Liver (tissue), 9 donors: ENCODE results near the gene IFRD1. TPM values are rescaled to one million over a fixed set of nuclear protein-coding genes. Genes with fewer than 3 reads are reported as not detected.

Experiments
- DNase-seq: peaks from one replicate; pipeline ENCODE4 v3.0.0-alpha.2; 2017; ENCODE audit warnings: low spot score
- H3K27ac ChIP-seq, 2 donors: one replicate each; pipeline ENCODE4 v1.7.0; 2013; ENCODE audit warnings: inconsistent platforms in 2 of 2, low read length in 2 of 2, control low read depth in 1 of 2, low read depth in 1 of 2, mild to moderate bottlenecking in 1 of 2
- H3K27me3 ChIP-seq, 4 donors: one replicate each; pipeline versions ENCODE4 v1.6.1 to v1.7.0; 2013; ENCODE audit warnings: low read length in 3 of 4, inconsistent platforms in 1 of 4, mild to moderate bottlenecking in 1 of 4, moderate library complexity in 1 of 4; ENCODE audit not compliant: control insufficient read depth in 4 of 4, insufficient read depth in 4 of 4
- H3K36me3 ChIP-seq, 4 donors: one replicate each; pipeline versions ENCODE4 v1.6.1 to v1.7.0; 2013; ENCODE audit warnings: low read length in 3 of 4, mild to moderate bottlenecking in 3 of 4, low read depth in 1 of 4, moderate library complexity in 1 of 4; ENCODE audit not compliant: control insufficient read depth in 4 of 4, insufficient read depth in 3 of 4
- H3K4me1 ChIP-seq, 4 donors: one replicate each; pipeline versions ENCODE4 v1.6.1 to v1.7.0; 2013; ENCODE audit warnings: low read length in 3 of 4, mild to moderate bottlenecking in 3 of 4, moderate library complexity in 1 of 4; ENCODE audit not compliant: control insufficient read depth in 4 of 4, insufficient read depth in 4 of 4
- H3K4me3 ChIP-seq, 3 donors: one replicate each; pipeline versions ENCODE4 v1.6.1 to v1.7.0; 2013; ENCODE audit warnings: low read length in 3 of 3, control low read depth in 1 of 3, low read depth in 1 of 3, mild to moderate bottlenecking in 1 of 3
- H3K9ac ChIP-seq, 2 donors: one replicate each; pipeline ENCODE4 v1.7.0; 2013; ENCODE audit warnings: low read length in 2 of 2, mild to moderate bottlenecking in 2 of 2, moderate library complexity in 2 of 2, control low read depth in 1 of 2, low read depth in 1 of 2
- H3K9me3 ChIP-seq, 4 donors: one replicate each; pipeline versions ENCODE4 v1.6.1 to v1.7.0; 2013; ENCODE audit warnings: low read length in 3 of 4; ENCODE audit not compliant: control insufficient read depth in 4 of 4
- FOXA1 ChIP-seq: IDR thresholded peaks from 2 replicates; pipeline ENCODE4 v1.6.1; 2016; ENCODE audit warnings: antibody characterized with exemption
- GABPA ChIP-seq, 2 donors: IDR thresholded peaks in 1 of 2; conservative IDR thresholded peaks in 1 of 2; 2 replicates each; pipeline ENCODE4 v1.6.1; 2016; ENCODE audit warnings: antibody characterized with exemption in 2 of 2, mild to moderate bottlenecking in 1 of 2, moderate library complexity in 1 of 2
- HNF4A ChIP-seq, 2 donors: conservative IDR thresholded peaks; 2 replicates each; pipeline ENCODE4 v1.6.1; 2016; ENCODE audit warnings: antibody characterized with exemption in 2 of 2, mild to moderate bottlenecking in 2 of 2
- NR2F2 ChIP-seq: IDR thresholded peaks from 2 replicates; pipeline ENCODE4 v1.6.1; 2016; ENCODE audit warnings: antibody characterized with exemption
- RAD21 ChIP-seq, 2 donors: IDR thresholded peaks; 2 replicates each; pipeline ENCODE4 v1.6.1; 2016; ENCODE audit warnings: antibody characterized with exemption in 2 of 2, mild to moderate bottlenecking in 2 of 2
- RXRA ChIP-seq, 2 donors: IDR thresholded peaks; 2 replicates each; pipeline ENCODE4 v1.6.1; 2017 to 2018; ENCODE audit warnings: antibody characterized with exemption in 2 of 2, mild to moderate bottlenecking in 1 of 2
- SP1 ChIP-seq: IDR thresholded peaks from 2 replicates; pipeline ENCODE4 v1.6.1; 2018; ENCODE audit warnings: antibody characterized with exemption, mild to moderate bottlenecking
- TAF1 ChIP-seq: conservative IDR thresholded peaks from 2 replicates; pipeline ENCODE4 v1.6.1; 2016; ENCODE audit warnings: antibody characterized with exemption, mild to moderate bottlenecking
- YY1 ChIP-seq: IDR thresholded peaks from 2 replicates; pipeline ENCODE4 v1.6.1; 2016; ENCODE audit warnings: antibody characterized with exemption, mild to moderate bottlenecking
- WGBS: extraction: QIAGEN DNeasy Blood & Tissue Kit; methylation state at CpG from one replicate; pipeline ENCODE4 v1.1.7; 2013; 5-methylcytosine and 5-hydroxymethylcytosine counted together
- polyA plus RNA-seq, 2 donors: library from polyadenylated mRNA; stranded (reverse) in 1 of 2; unstranded in 1 of 2; fragments of 200-250 nt in 1 of 2; fragments of >200 nt in 1 of 2; fragmentation: Nextera tagmentation in 1 of 2; extraction: Ambion mirVana in 1 of 2; gene quantifications; one replicate each; pipeline versions ENCODE4 v1.2.1 to v1.2.3, GENCODE V29; 2013 to 2015
- total RNA-seq, 2 donors: library from RNA; depleted of rRNA; stranded (reverse); fragments of >200 nt; gene quantifications; one replicate each; pipeline ENCODE4 v1.2.3, GENCODE V29; 2014
- TF ChIP-seq, protein P1 (sequence below): IDR thresholded peaks from 2 replicates; pipeline ENCODE4 v1.6.1; 2016; ENCODE audit warnings: antibody characterized with exemption
- TF ChIP-seq, protein P2 (sequence below): IDR thresholded peaks from 2 replicates; pipeline ENCODE4 v1.6.1; 2016; ENCODE audit warnings: antibody characterized with exemption
- TF ChIP-seq, protein P3 (sequence below): fragments of 150-350 bp; IDR thresholded peaks from 2 replicates; pipeline ENCODE4 v1.5.1; 2017; ENCODE audit warnings: improper control_type of control experiment, low read depth, low read length; ENCODE audit not compliant: missing input control
- TF ChIP-seq, protein P4 (sequence below): IDR thresholded peaks from 2 replicates; pipeline ENCODE4 v1.6.1; 2016; ENCODE audit warnings: antibody characterized with exemption
- donor health status: healthy.
- donor health status: healthy.
- donor health status: healthy.
- donor health status: healthy.
- donor health status: healthy.

The IFRD1 gene
- total and polyA plus RNA-seq, 4 donors, result 7.7 to 35.6 (median 21.1) TPM

DNA sequence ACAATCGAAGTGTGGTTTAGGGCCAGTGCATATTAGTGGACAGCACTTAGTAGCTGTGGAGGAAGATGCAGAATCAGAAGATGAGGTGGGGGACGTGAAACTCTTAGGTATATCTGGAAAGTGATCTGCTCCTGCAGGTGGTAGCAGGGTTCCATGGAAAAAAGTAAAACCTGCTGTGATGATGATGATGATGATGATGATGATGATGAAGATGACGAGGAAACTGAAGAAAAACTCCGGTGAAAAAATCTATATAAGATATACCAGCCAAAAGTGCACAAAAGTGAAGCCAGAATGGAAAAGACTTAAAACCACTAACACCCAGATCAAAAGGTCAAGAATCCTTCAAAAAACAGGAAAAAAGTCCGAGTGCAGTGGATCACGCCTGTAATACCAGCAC lies 70.5 kb downstream of the IFRD1 start:
- WGBS, result 83% methylated on average over 6 of the region's 6 CpGs
- no peaks in the 10 kb centered on the region for H3K9me3 ChIP-seq
- H3K4me1 ChIP-seq, result no peaks in the 10 kb centered on the region
- no peak overlapping the region for H3K27ac ChIP-seq
- H3K36me3 ChIP-seq, result no peaks in the 10 kb centered on the region
- no peak for DNase-seq
- H3K4me3 ChIP-seq, result no peak overlapping the region
- peaks cover 0 to 10% (median 0%) of the 10 kb centered on the region in 4 donors for H3K27me3 ChIP-seq
- no peak overlapping the region for H3K9ac ChIP-seq
- TF ChIP-seq, protein P1, sequence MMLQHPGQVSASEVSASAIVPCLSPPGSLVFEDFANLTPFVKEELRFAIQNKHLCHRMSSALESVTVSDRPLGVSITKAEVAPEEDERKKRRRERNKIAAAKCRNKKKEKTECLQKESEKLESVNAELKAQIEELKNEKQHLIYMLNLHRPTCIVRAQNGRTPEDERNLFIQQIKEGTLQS, result no peak
- TF ChIP-seq TAF1, result no peak
- TF ChIP-seq, protein P2, sequence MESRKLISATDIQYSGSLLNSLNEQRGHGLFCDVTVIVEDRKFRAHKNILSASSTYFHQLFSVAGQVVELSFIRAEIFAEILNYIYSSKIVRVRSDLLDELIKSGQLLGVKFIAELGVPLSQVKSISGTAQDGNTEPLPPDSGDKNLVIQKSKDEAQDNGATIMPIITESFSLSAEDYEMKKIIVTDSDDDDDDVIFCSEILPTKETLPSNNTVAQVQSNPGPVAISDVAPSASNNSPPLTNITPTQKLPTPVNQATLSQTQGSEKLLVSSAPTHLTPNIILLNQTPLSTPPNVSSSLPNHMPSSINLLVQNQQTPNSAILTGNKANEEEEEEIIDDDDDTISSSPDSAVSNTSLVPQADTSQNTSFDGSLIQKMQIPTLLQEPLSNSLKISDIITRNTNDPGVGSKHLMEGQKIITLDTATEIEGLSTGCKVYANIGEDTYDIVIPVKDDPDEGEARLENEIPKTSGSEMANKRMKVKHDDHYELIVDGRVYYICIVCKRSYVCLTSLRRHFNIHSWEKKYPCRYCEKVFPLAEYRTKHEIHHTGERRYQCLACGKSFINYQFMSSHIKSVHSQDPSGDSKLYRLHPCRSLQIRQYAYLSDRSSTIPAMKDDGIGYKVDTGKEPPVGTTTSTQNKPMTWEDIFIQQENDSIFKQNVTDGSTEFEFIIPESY, result no peak
- TF ChIP-seq SP1, result no peak

DNA sequence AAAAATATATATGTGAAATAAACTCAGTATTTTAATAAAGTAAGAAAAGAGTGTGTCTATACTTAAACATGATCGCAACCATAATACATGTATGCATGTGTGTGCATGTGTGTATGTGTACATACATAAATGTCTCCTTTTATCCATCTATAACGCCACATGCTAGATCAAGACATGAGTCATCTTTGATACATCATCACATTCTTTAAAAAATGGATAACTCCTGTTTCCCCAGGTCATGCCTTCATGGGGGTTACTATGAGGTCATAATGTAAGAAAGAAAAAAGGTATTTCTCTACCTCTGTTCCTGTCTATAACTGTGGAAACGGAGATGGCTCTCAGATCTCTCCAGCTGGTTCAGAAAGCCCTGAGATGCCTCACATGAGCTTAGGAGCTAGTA lies 71.7 kb downstream of the IFRD1 start:
- TF ChIP-seq YY1 (no peak), RAD21 (IDR thresholded peaks at IDR 0.05) (no peak), TAF1 (no peak), FOXA1 (no peak), NR2F2 (no peak), GABPA (IDR thresholded peaks at IDR 0.05 in 1 of 2, conservative IDR thresholded peaks at IDR 0.05 in 1 of 2) (no peak), HNF4A (conservative IDR thresholded peaks at IDR 0.05) (no peak), SP1 (no peak)
- TF ChIP-seq, protein P2, result no peak
- TF ChIP-seq, protein P3, sequence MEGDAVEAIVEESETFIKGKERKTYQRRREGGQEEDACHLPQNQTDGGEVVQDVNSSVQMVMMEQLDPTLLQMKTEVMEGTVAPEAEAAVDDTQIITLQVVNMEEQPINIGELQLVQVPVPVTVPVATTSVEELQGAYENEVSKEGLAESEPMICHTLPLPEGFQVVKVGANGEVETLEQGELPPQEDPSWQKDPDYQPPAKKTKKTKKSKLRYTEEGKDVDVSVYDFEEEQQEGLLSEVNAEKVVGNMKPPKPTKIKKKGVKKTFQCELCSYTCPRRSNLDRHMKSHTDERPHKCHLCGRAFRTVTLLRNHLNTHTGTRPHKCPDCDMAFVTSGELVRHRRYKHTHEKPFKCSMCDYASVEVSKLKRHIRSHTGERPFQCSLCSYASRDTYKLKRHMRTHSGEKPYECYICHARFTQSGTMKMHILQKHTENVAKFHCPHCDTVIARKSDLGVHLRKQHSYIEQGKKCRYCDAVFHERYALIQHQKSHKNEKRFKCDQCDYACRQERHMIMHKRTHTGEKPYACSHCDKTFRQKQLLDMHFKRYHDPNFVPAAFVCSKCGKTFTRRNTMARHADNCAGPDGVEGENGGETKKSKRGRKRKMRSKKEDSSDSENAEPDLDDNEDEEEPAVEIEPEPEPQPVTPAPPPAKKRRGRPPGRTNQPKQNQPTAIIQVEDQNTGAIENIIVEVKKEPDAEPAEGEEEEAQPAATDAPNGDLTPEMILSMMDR, result no peak
- Histone ChIP-seq H3K27me3 (peaks cover 0 to 14% (median 0%) of the 10 kb centered on the region in 4 donors), H3K9me3 (no peaks in the 10 kb centered on the region), H3K27ac (no peak overlapping the region), H3K4me3 (no peak overlapping the region), H3K9ac (no peak overlapping the region), H3K36me3 (no peaks in the 10 kb centered on the region), H3K4me1 (no peaks in the 10 kb centered on the region)
- 86% methylated on average over 3 of the region's 3 CpGs for WGBS
- DNase-seq, result no peak

DNA sequence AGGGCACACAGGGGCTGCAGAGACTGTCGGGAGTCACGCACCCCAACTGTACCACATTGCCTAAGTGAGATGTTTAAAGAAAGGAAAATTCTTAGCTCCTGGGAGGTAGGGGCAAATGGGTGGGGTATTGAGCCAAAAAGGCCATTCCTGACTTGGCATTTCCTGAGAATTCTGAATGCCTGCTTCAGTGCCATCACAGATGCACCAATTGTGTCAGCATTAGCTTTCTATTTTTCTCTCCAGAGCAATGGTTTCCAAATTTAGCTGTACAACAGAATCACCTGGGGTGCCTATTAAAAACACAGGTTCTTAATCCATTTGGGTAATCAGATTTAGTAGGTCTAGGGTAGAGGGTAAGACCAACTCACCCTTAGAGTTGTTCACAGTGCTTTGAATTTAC lies 73.6 kb downstream of the IFRD1 start:
- Histone ChIP-seq H3K36me3 (no peaks in the 10 kb centered on the region), H3K27me3 (peaks cover 0 to 14% (median 0%) of the 10 kb centered on the region in 4 donors), H3K9me3 (no peaks in the 10 kb centered on the region), H3K9ac (no peak overlapping the region), H3K4me1 (no peaks in the 10 kb centered on the region), H3K4me3 (no peak overlapping the region), H3K27ac (no peak overlapping the region)
- TF ChIP-seq FOXA1 (no peak), YY1 (no peak), TAF1 (no peak), RXRA (IDR thresholded peaks at IDR 0.05) (no peak), GABPA (IDR thresholded peaks at IDR 0.05 in 1 of 2, conservative IDR thresholded peaks at IDR 0.05 in 1 of 2) (no peak)
- TF ChIP-seq, protein P4, sequence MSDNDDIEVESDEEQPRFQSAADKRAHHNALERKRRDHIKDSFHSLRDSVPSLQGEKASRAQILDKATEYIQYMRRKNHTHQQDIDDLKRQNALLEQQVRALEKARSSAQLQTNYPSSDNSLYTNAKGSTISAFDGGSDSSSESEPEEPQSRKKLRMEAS, result no peak
- no peak for DNase-seq
- 80% methylated on average over 2 of the region's 2 CpGs for WGBS
